Activated T-helper 17 cell treated with anti-CD3 and anti-CD28 coated beads, Interleukin-2, amount 50 U/mL, for 72 hours (primary cell): ENCODE measurements around the gene DNAJC18. TPM values are rescaled to one million over a fixed set of nuclear protein-coding genes. Genes with fewer than 3 reads are reported as not detected.
"Not testable (repeated sequence)": the region's sequence is repeated elsewhere in the genome, so short reads cannot be mapped to it uniquely, and the experiment has no call there.

ENCODE experiments used
- ATAC-seq: fragments of 150-1000 bp; cut with Tn5 transposase; replicated peaks from 2 replicates; pipeline ENCODE4 v1.10.0; 2021; ENCODE audit warnings: mild to moderate bottlenecking, moderate library complexity
- H3K27ac Mint-ChIP-seq: one replicate; pipeline ENCODE4 v1.8.0; 2022; ENCODE audit warnings: mixed read lengths
- H3K27me3 Mint-ChIP-seq: one replicate; pipeline ENCODE4 v1.8.0; 2022; ENCODE audit warnings: mixed read lengths
- H3K36me3 Mint-ChIP-seq: one replicate; pipeline ENCODE4 v1.8.0; 2022; ENCODE audit warnings: low read depth, mild to moderate bottlenecking, mixed read lengths
- H3K4me1 Mint-ChIP-seq: one replicate; pipeline ENCODE4 v1.8.0; 2022; ENCODE audit warnings: mixed read lengths
- H3K4me3 Mint-ChIP-seq: one replicate; pipeline ENCODE4 v1.8.0; 2022; ENCODE audit warnings: mild to moderate bottlenecking, mixed read lengths
- H3K9me3 Mint-ChIP-seq: one replicate; pipeline ENCODE4 v1.8.0; 2022; ENCODE audit warnings: mixed read lengths
- total RNA-seq, 2 donors: library from RNA; stranded (reverse); gene quantifications; one replicate each; pipeline ENCODE4 v1.2.3, GENCODE V29; 2022

The DNAJC18 gene
- total RNA-seq, 2 donors from 2014 or later: 23.4 to 41.5 TPM

GRCh38 chr5:139410121-139410992 is 29.0 kb downstream of the DNAJC18 start:
- no peak overlapping the region for H3K4me3 Mint-ChIP-seq
- no peak for ATAC-seq
- peaks cover 37% of the 10 kb centered on the region for H3K36me3 Mint-ChIP-seq
- H3K27ac Mint-ChIP-seq: no peak overlapping the region
- H3K27me3 Mint-ChIP-seq: no peaks in the 10 kb centered on the region
- peaks cover 31% of the 10 kb centered on the region for H3K4me1 Mint-ChIP-seq
- H3K9me3 Mint-ChIP-seq: no peaks in the 10 kb centered on the region

GRCh38 chr5:139409116-139409515 is 30.2 kb downstream of the DNAJC18 start:
- H3K4me3 Mint-ChIP-seq, H3K27ac Mint-ChIP-seq, ATAC-seq, H3K9me3 Mint-ChIP-seq, H3K27me3 Mint-ChIP-seq: not testable (repeated sequence)
- H3K4me1 Mint-ChIP-seq: peaks cover 27% of the 10 kb centered on the region
- peaks cover 25% of the 10 kb centered on the region for H3K36me3 Mint-ChIP-seq

- no peaks in the 10 kb centered on the region for H3K27me3 Mint-ChIP-seq
- no peak for ATAC-seq
- no peak overlapping the region for H3K27ac Mint-ChIP-seq
- peaks cover 16% of the 10 kb centered on the region for H3K36me3 Mint-ChIP-seq
- no peaks in the 10 kb centered on the region for H3K9me3 Mint-ChIP-seq
- H3K4me1 Mint-ChIP-seq: peaks cover 26% of the 10 kb centered on the region
- H3K4me3 Mint-ChIP-seq: no peak overlapping the region
Observed at GRCh38 chr5:139408191-139408590, 31.1 kb downstream of the DNAJC18 start.

GRCh38 chr5:139407517-139407916 is 31.8 kb downstream of the DNAJC18 start:
- Mint-ChIP-seq H3K4me3 (no peak overlapping the region), H3K36me3 (peaks cover 9% of the 10 kb centered on the region), H3K4me1 (peaks cover 27% of the 10 kb centered on the region), H3K27me3 (no peaks in the 10 kb centered on the region), H3K27ac (no peak overlapping the region), H3K9me3 (no peaks in the 10 kb centered on the region)
- no peak for ATAC-seq

GRCh38 chr5:139406963-139407362 is 32.4 kb downstream of the DNAJC18 start:
- no peak for ATAC-seq
- no peaks in the 10 kb centered on the region for H3K27me3 Mint-ChIP-seq
- H3K9me3 Mint-ChIP-seq: no peaks in the 10 kb centered on the region
- H3K27ac Mint-ChIP-seq: no peak overlapping the region
- peaks cover 3% of the 10 kb centered on the region for H3K36me3 Mint-ChIP-seq
- H3K4me1 Mint-ChIP-seq: peaks cover 28% of the 10 kb centered on the region
- no peak overlapping the region for H3K4me3 Mint-ChIP-seq

GRCh38 chr5:139404484-139404840 is 34.9 kb downstream of the DNAJC18 start:
- no peak for ATAC-seq
- Mint-ChIP-seq H3K9me3 (no peaks in the 10 kb centered on the region), H3K27ac (peak overlapping the region; percentile 96), H3K36me3 (peaks cover 3% of the 10 kb centered on the region), H3K27me3 (no peaks in the 10 kb centered on the region), H3K4me3 (peak overlapping the region; percentile 87), H3K4me1 (peaks cover 31% of the 10 kb centered on the region)

- Mint-ChIP-seq H3K4me1 (peaks cover 36% of the 10 kb centered on the region), H3K27me3 (no peaks in the 10 kb centered on the region), H3K27ac (peak within 1 kb of the TSS; percentile 96), H3K9me3 (no peaks in the 10 kb centered on the region), H3K36me3 (peaks cover 9% of the 10 kb centered on the region), H3K4me3 (peak within 1 kb of the TSS; percentile 87)
- ATAC-seq: peak; percentile 95
Observed at GRCh38 chr5:139403787-139404483, 35.4 kb downstream of the DNAJC18 start, which contains the start of gene SPATA24. SPATA24 (minus strand) TSS chr5:139404089; CDS start chr5:139404060, 29 bp downstream.

- no peaks in the 10 kb centered on the region for H3K9me3 Mint-ChIP-seq
- no peak for ATAC-seq
Observed at GRCh38 chr5:139403418-139403786, 35.9 kb downstream of the DNAJC18 start.

GRCh38 chr5:139402561-139403158 is 36.7 kb downstream of the DNAJC18 start:
- Mint-ChIP-seq H3K36me3 (peaks cover 14% of the 10 kb centered on the region), H3K4me1 (peaks cover 34% of the 10 kb centered on the region), H3K27me3 (no peaks in the 10 kb centered on the region), H3K4me3 (peak overlapping the region; percentile 87), H3K9me3 (no peaks in the 10 kb centered on the region), H3K27ac (peak overlapping the region; percentile 96)
- no peak for ATAC-seq

More at GRCh38 chr5:139403418-139403786, 35.9 kb downstream of the DNAJC18 start:
- peak overlapping the region; percentile 96 for H3K27ac Mint-ChIP-seq
- H3K4me3 Mint-ChIP-seq: peak overlapping the region; percentile 87
- peaks cover 36% of the 10 kb centered on the region for H3K4me1 Mint-ChIP-seq
- H3K27me3 Mint-ChIP-seq: no peaks in the 10 kb centered on the region
- peaks cover 9% of the 10 kb centered on the region for H3K36me3 Mint-ChIP-seq

GRCh38 chr5:139401546-139401945 is 37.8 kb downstream of the DNAJC18 start:
- no peak for ATAC-seq
- Mint-ChIP-seq H3K36me3 (peaks cover 20% of the 10 kb centered on the region), H3K9me3 (no peaks in the 10 kb centered on the region), H3K27ac (no peak overlapping the region), H3K4me1 (peaks cover 34% of the 10 kb centered on the region), H3K27me3 (no peaks in the 10 kb centered on the region), H3K4me3 (no peak overlapping the region)

- peak overlapping the region; percentile 30 for H3K4me3 Mint-ChIP-seq
- no peaks in the 10 kb centered on the region for H3K9me3 Mint-ChIP-seq
- H3K36me3 Mint-ChIP-seq: peaks cover 36% of the 10 kb centered on the region
- H3K27ac Mint-ChIP-seq: peak overlapping the region; percentile 78
- no peaks in the 10 kb centered on the region for H3K27me3 Mint-ChIP-seq
- no peak for ATAC-seq
- H3K4me1 Mint-ChIP-seq: peaks cover 38% of the 10 kb centered on the region
Observed at GRCh38 chr5:139399501-139400121, 39.7 kb downstream of the DNAJC18 start.

- H3K27ac Mint-ChIP-seq: peak overlapping the region; percentile 26
- no peak for ATAC-seq
- H3K27me3 Mint-ChIP-seq: no peaks in the 10 kb centered on the region
- peaks cover 24% of the 10 kb centered on the region for H3K4me1 Mint-ChIP-seq
- H3K4me3 Mint-ChIP-seq: no peak overlapping the region
- H3K9me3 Mint-ChIP-seq: no peaks in the 10 kb centered on the region
- H3K36me3 Mint-ChIP-seq: peaks cover 49% of the 10 kb centered on the region
Observed at GRCh38 chr5:139397921-139398320, 41.4 kb downstream of the DNAJC18 start.

GRCh38 chr5:139396691-139397090 is 42.6 kb downstream of the DNAJC18 start:
- Mint-ChIP-seq H3K9me3 (no peaks in the 10 kb centered on the region), H3K27ac (peak overlapping the region; percentile 26), H3K4me1 (peaks cover 22% of the 10 kb centered on the region), H3K27me3 (no peaks in the 10 kb centered on the region), H3K36me3 (peaks cover 57% of the 10 kb centered on the region), H3K4me3 (peak overlapping the region; percentile 59)
- no peak for ATAC-seq
